ENCODE results near the gene CDKAL1.
"Not testable (repeated sequence)": the region's sequence is repeated elsewhere in the genome, so short reads cannot be mapped to it uniquely, and the experiment has no call there.

The CDKAL1 gene

GRCh38 chr6:20732362-20732761 lies 198.1 kb downstream of the CDKAL1 start:
- H3K36me3 ChIP-seq (ENCODE audit: control insufficient read depth in 1 of 2, insufficient read depth in 2 of 2, low read length in 2 of 2); H3K9me3 ChIP-seq (ENCODE audit: control insufficient read depth in 1 of 2, low read length in 2 of 2); H3K4me3 ChIP-seq (ENCODE audit: low read depth in 1 of 2, low read length in 2 of 2); H3K4me1 ChIP-seq (ENCODE audit: control insufficient read depth in 1 of 2, insufficient read depth in 2 of 2, low read length in 2 of 2); H3K27ac ChIP-seq (ENCODE audit: low read length); H3K27me3 ChIP-seq (ENCODE audit: low read depth, low read length): not testable (repeated sequence)

- Histone ChIP-seq H3K27me3 (ENCODE audit: low read depth, low read length) (no peaks in the 10 kb centered on the region), H3K36me3 (ENCODE audit: control insufficient read depth in 1 of 2, insufficient read depth in 2 of 2, low read length in 2 of 2) (no peaks in the 10 kb centered on the region), H3K9me3 (ENCODE audit: control insufficient read depth in 1 of 2, low read length in 2 of 2) (no peaks in the 10 kb centered on the region), H3K4me3 (ENCODE audit: low read depth in 1 of 2, low read length in 2 of 2) (no peak overlapping the region), H3K27ac (ENCODE audit: low read length) (no peak overlapping the region), H3K4me1 (ENCODE audit: control insufficient read depth in 1 of 2, insufficient read depth in 2 of 2, low read length in 2 of 2) (no peaks in the 10 kb centered on the region)
These were observed 198.6 kb downstream of the CDKAL1 start for GRCh38 chr6:20732896-20733295.

- Histone ChIP-seq H3K9me3 (ENCODE audit: control insufficient read depth in 1 of 2, low read length in 2 of 2) (no peaks in the 10 kb centered on the region), H3K27ac (ENCODE audit: low read length) (no peak overlapping the region), H3K4me1 (ENCODE audit: control insufficient read depth in 1 of 2, insufficient read depth in 2 of 2, low read length in 2 of 2) (no peaks in the 10 kb centered on the region), H3K27me3 (ENCODE audit: low read depth, low read length) (no peaks in the 10 kb centered on the region), H3K36me3 (ENCODE audit: control insufficient read depth in 1 of 2, insufficient read depth in 2 of 2, low read length in 2 of 2) (peaks cover 0 to 7% of the 10 kb centered on the region in 2 donors), H3K4me3 (ENCODE audit: low read depth in 1 of 2, low read length in 2 of 2) (no peak overlapping the region)
These were observed 203.7 kb downstream of the CDKAL1 start for GRCh38 chr6:20737912-20738311.

- Histone ChIP-seq H3K4me1 (ENCODE audit: control insufficient read depth in 1 of 2, insufficient read depth in 2 of 2, low read length in 2 of 2) (no peaks in the 10 kb centered on the region), H3K4me3 (ENCODE audit: low read depth in 1 of 2, low read length in 2 of 2) (no peak overlapping the region), H3K27me3 (ENCODE audit: low read depth, low read length) (no peaks in the 10 kb centered on the region), H3K27ac (ENCODE audit: low read length) (no peak overlapping the region), H3K36me3 (ENCODE audit: control insufficient read depth in 1 of 2, insufficient read depth in 2 of 2, low read length in 2 of 2) (peaks cover 0 to 7% of the 10 kb centered on the region in 2 donors), H3K9me3 (ENCODE audit: control insufficient read depth in 1 of 2, low read length in 2 of 2) (no peaks in the 10 kb centered on the region)
These were observed 205.8 kb downstream of the CDKAL1 start for GRCh38 chr6:20740088-20740487.

- H3K9me3 ChIP-seq (ENCODE audit: control insufficient read depth in 1 of 2, low read length in 2 of 2) = no peaks in the 10 kb centered on the region
- no peak overlapping the region for H3K27ac ChIP-seq (ENCODE audit: low read length)
- no peaks in the 10 kb centered on the region for H3K27me3 ChIP-seq (ENCODE audit: low read depth, low read length)
- no peaks in the 10 kb centered on the region for H3K4me1 ChIP-seq (ENCODE audit: control insufficient read depth in 1 of 2, insufficient read depth in 2 of 2, low read length in 2 of 2)
- peaks cover 0 to 7% of the 10 kb centered on the region in 2 donors for H3K36me3 ChIP-seq (ENCODE audit: control insufficient read depth in 1 of 2, insufficient read depth in 2 of 2, low read length in 2 of 2)
- H3K4me3 ChIP-seq (ENCODE audit: low read depth in 1 of 2, low read length in 2 of 2) = no peak overlapping the region
These were observed 206.5 kb downstream of the CDKAL1 start for GRCh38 chr6:20740727-20741126.

- Histone ChIP-seq H3K27ac (ENCODE audit: low read length) (no peak overlapping the region), H3K4me3 (ENCODE audit: low read depth in 1 of 2, low read length in 2 of 2) (no peak overlapping the region), H3K36me3 (ENCODE audit: control insufficient read depth in 1 of 2, insufficient read depth in 2 of 2, low read length in 2 of 2) (peaks cover 0 to 7% of the 10 kb centered on the region in 2 donors), H3K27me3 (ENCODE audit: low read depth, low read length) (no peaks in the 10 kb centered on the region), H3K4me1 (ENCODE audit: control insufficient read depth in 1 of 2, insufficient read depth in 2 of 2, low read length in 2 of 2) (no peaks in the 10 kb centered on the region), H3K9me3 (ENCODE audit: control insufficient read depth in 1 of 2, low read length in 2 of 2) (no peaks in the 10 kb centered on the region)
These were observed 207.2 kb downstream of the CDKAL1 start for GRCh38 chr6:20741490-20741889.

GRCh38 chr6:20744911-20745557 lies 210.8 kb downstream of the CDKAL1 start:
- Histone ChIP-seq H3K9me3 (ENCODE audit: control insufficient read depth in 1 of 2, low read length in 2 of 2) (no peaks in the 10 kb centered on the region), H3K4me1 (ENCODE audit: control insufficient read depth in 1 of 2, insufficient read depth in 2 of 2, low read length in 2 of 2) (no peaks in the 10 kb centered on the region), H3K27me3 (ENCODE audit: low read depth, low read length) (no peaks in the 10 kb centered on the region), H3K4me3 (ENCODE audit: low read depth in 1 of 2, low read length in 2 of 2) (no peak overlapping the region), H3K36me3 (ENCODE audit: control insufficient read depth in 1 of 2, insufficient read depth in 2 of 2, low read length in 2 of 2) (peaks cover 0 to 7% of the 10 kb centered on the region in 2 donors), H3K27ac (ENCODE audit: low read length) (no peak overlapping the region)

- H3K4me1 ChIP-seq (ENCODE audit: control insufficient read depth in 1 of 2, insufficient read depth in 2 of 2, low read length in 2 of 2) = no peaks in the 10 kb centered on the region
- H3K9me3 ChIP-seq (ENCODE audit: control insufficient read depth in 1 of 2, low read length in 2 of 2) = no peaks in the 10 kb centered on the region
- H3K27me3 ChIP-seq (ENCODE audit: low read depth, low read length) = no peaks in the 10 kb centered on the region
- H3K4me3 ChIP-seq (ENCODE audit: low read depth in 1 of 2, low read length in 2 of 2) = no peak overlapping the region
- no peak overlapping the region for H3K27ac ChIP-seq (ENCODE audit: low read length)
- peaks cover 0 to 7% of the 10 kb centered on the region in 2 donors for H3K36me3 ChIP-seq (ENCODE audit: control insufficient read depth in 1 of 2, insufficient read depth in 2 of 2, low read length in 2 of 2)
These were observed 211.8 kb downstream of the CDKAL1 start for GRCh38 chr6:20746024-20746423.

- Histone ChIP-seq H3K36me3 (ENCODE audit: control insufficient read depth in 1 of 2, insufficient read depth in 2 of 2, low read length in 2 of 2) (no peaks in the 10 kb centered on the region), H3K9me3 (ENCODE audit: control insufficient read depth in 1 of 2, low read length in 2 of 2) (no peaks in the 10 kb centered on the region), H3K4me3 (ENCODE audit: low read depth in 1 of 2, low read length in 2 of 2) (no peak overlapping the region), H3K4me1 (ENCODE audit: control insufficient read depth in 1 of 2, insufficient read depth in 2 of 2, low read length in 2 of 2) (no peaks in the 10 kb centered on the region), H3K27me3 (ENCODE audit: low read depth, low read length) (no peaks in the 10 kb centered on the region), H3K27ac (ENCODE audit: low read length) (no peak overlapping the region)
These were observed 212.7 kb downstream of the CDKAL1 start for GRCh38 chr6:20746805-20747558.

- Histone ChIP-seq H3K9me3 (ENCODE audit: control insufficient read depth in 1 of 2, low read length in 2 of 2) (no peaks in the 10 kb centered on the region), H3K27me3 (ENCODE audit: low read depth, low read length) (no peaks in the 10 kb centered on the region), H3K4me3 (ENCODE audit: low read depth in 1 of 2, low read length in 2 of 2) (no peak overlapping the region), H3K4me1 (ENCODE audit: control insufficient read depth in 1 of 2, insufficient read depth in 2 of 2, low read length in 2 of 2) (no peaks in the 10 kb centered on the region), H3K27ac (ENCODE audit: low read length) (no peak overlapping the region), H3K36me3 (ENCODE audit: control insufficient read depth in 1 of 2, insufficient read depth in 2 of 2, low read length in 2 of 2) (no peaks in the 10 kb centered on the region)
These were observed 213.7 kb downstream of the CDKAL1 start for GRCh38 chr6:20747991-20748390.

- peaks cover 0 to 3% of the 10 kb centered on the region in 2 donors for H3K9me3 ChIP-seq (ENCODE audit: control insufficient read depth in 1 of 2, low read length in 2 of 2)
- no peaks in the 10 kb centered on the region for H3K4me1 ChIP-seq (ENCODE audit: control insufficient read depth in 1 of 2, insufficient read depth in 2 of 2, low read length in 2 of 2)
- H3K27ac ChIP-seq (ENCODE audit: low read length) = no peak overlapping the region
- no peaks in the 10 kb centered on the region for H3K27me3 ChIP-seq (ENCODE audit: low read depth, low read length)
- peaks cover 0 to 6% of the 10 kb centered on the region in 2 donors for H3K36me3 ChIP-seq (ENCODE audit: control insufficient read depth in 1 of 2, insufficient read depth in 2 of 2, low read length in 2 of 2)
- no peak overlapping the region for H3K4me3 ChIP-seq (ENCODE audit: low read depth in 1 of 2, low read length in 2 of 2)
These were observed 217.2 kb downstream of the CDKAL1 start for GRCh38 chr6:20751293-20751935.
